Aorta (tissue), 5 donors: Measurements from ENCODE around the gene SLC16A9. TPM values are rescaled to one million over a fixed set of nuclear protein-coding genes. Genes with fewer than 3 reads are reported as not detected.

ENCODE experiments used
- ATAC-seq: fragments of 200-7000 bp; cut with Tn5 transposase; one replicate; pipeline ENCODE4 v1.9.1; 2022; ENCODE audit warnings: moderate library complexity; ENCODE audit not compliant: low FRiP score
- DNase-seq, 2 donors: peaks; one replicate each; pipeline ENCODE4 v3.0.0-alpha.2; 2020
- H3K27ac ChIP-seq, 2 donors: one replicate each; pipeline ENCODE4 v1.5.1; 2013; ENCODE audit warnings: low read length in 2 of 2, mild to moderate bottlenecking in 2 of 2, moderate library complexity in 2 of 2, control low read depth in 1 of 2, inconsistent platforms in 1 of 2, low read depth in 1 of 2
- H3K27me3 ChIP-seq, 2 donors: one replicate each; pipeline ENCODE4 v1.6.1; 2013; ENCODE audit warnings: control low read depth in 1 of 2, low read length in 1 of 2, mild to moderate bottlenecking in 1 of 2, moderate library complexity in 1 of 2; ENCODE audit not compliant: insufficient read depth in 2 of 2, control insufficient read depth in 1 of 2
- H3K36me3 ChIP-seq, 2 donors: one replicate each; pipeline ENCODE4 v1.6.1; 2013; ENCODE audit warnings: control low read depth in 1 of 2, low read length in 1 of 2, mild to moderate bottlenecking in 1 of 2; ENCODE audit not compliant: insufficient read depth in 2 of 2, control insufficient read depth in 1 of 2
- H3K4me1 ChIP-seq, 2 donors: one replicate each; pipeline ENCODE4 v1.6.1; 2013; ENCODE audit warnings: low read length in 2 of 2, control low read depth in 1 of 2, mild to moderate bottlenecking in 1 of 2, moderate library complexity in 1 of 2; ENCODE audit not compliant: insufficient read depth in 2 of 2, control insufficient read depth in 1 of 2
- H3K4me3 ChIP-seq, 2 donors: one replicate each; pipeline ENCODE4 v1.5.1; 2013; ENCODE audit warnings: low read length in 2 of 2, control low read depth in 1 of 2, mild to moderate bottlenecking in 1 of 2
- H3K9me3 ChIP-seq: one replicate; pipeline ENCODE4 v1.6.1; 2013; ENCODE audit warnings: mild to moderate bottlenecking, low read length; ENCODE audit not compliant: control insufficient read depth
- WGBS, 2 donors: extraction: QIAGEN DNeasy Blood & Tissue Kit; methylation state at CpG; one replicate each; pipeline ENCODE4 v1.1.7; 2013; 5-methylcytosine and 5-hydroxymethylcytosine counted together
- intact Hi-C, 2 donors: fragments of 100-400 bp; cut with DNase I; formaldehyde crosslinking; loops; one replicate each; pipeline versions ENCODE4 v1.14.2 to v1.15.0; 2022
- polyA plus RNA-seq, 2 donors: library from polyadenylated mRNA; stranded (reverse); fragments of 200-250 nt; gene quantifications; one replicate each; pipeline ENCODE4 v1.2.3, GENCODE V29; 2013
- total RNA-seq, 2 donors: library from RNA; stranded (reverse); fragmentation: NEBNext Ultra II Directional; extraction: Animal tissue kit (Norgen Biotek cat#: 25700); gene quantifications; one replicate each; pipeline ENCODE4 v1.2.1, GENCODE V29; 2021
- donor health status: healthy with polysubstance abuse.
- donor health status: Bipolar disorder and iron deficiency.
- donor health status: DM: no; HTN: no; CAD: no.
- donor health status: DM: no; HTN: no; CAD: no.
- donor health status: DM: yes; HTN: yes; CAD: no.

Gene SLC16A9
- total and polyA plus RNA-seq, 4 donors = 0.25 to 3.5 (median 2.3) TPM

DNA sequence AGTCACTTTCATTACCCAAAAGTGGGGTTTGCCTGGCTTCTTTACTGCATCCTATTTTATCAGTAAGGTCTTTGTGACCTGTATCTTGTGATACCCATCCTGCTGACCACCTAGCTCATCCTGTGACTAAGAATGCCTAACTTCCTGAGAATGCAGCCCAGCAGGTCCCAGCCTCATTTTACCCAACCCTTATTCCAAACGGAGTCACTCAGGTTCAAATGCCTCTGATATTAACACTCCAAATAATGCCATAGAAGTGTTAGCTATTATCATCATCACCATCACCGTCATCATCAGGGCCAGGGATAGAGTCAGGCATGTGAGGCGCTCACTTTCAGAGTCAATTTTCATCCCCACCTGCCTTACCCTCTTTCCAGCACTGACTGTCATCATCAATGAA is 85.5 kb downstream of the SLC16A9 start:
- intact Hi-C loops = loop anchor here (2.0 to 10.0 kb wide), 7 partner anchors 181 to 849 kb away; partner anchors contain the start of gene CCDC6 (in 1 of the 2)
- ATAC-seq (no peak), DNase-seq (no peak)
- 95 to 96% methylated on average over 3 of the region's 3 CpGs for WGBS, 2 donors
- Histone ChIP-seq H3K4me3 (no peak overlapping the region), H3K27me3 (no peaks in the 10 kb centered on the region), H3K27ac (no peak overlapping the region), H3K9me3 (no peaks in the 10 kb centered on the region), H3K36me3 (no peaks in the 10 kb centered on the region), H3K4me1 (peaks cover 0 to 2% of the 10 kb centered on the region in 2 donors)

DNA sequence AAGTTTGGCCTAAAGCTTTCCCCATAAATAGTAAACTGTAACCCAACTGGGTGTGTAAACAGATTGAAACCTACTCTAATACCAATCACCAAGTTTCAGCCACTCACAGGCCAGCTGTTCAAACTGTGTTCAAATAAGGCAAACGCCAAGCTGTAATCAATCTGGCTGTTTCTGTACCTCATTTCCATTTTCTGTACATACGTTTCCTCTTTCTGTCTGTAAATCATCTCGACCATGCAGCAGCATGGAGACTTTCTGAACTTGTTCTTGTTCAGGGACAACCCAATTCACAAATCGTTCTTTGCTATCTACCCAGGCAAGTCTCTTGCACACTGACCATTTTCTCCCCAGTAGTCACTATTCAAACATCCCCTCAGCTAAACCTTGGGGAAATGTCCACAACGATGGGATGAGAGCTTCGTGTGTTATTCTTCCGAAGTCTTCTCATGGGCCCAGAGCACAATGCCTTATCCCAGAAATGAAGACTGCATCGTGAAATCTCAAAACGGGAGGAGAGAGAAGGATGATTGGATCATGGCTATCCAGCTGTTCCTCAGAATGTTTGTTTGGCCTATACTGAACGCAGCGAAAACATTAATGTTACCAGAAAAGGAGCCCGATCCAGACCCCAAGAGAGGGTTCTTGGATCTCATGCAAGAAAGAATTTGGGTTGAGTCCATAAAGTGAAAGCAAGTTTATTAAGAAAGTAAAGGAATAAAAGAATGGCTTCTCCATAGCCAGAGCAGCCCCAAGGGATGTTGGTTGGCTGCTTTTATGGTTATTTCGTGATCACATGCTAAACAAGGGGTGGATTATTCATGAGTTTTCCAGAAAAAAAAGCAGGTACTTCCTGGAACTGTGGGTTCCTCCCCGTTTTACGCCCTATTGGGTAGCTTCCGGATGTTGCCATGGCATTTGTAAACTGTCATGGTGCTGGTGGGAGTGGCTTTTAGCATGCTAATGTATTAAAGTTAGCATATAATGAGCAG is 86.2 kb downstream of the SLC16A9 start:
- 40 to 42% methylated on average over 16 of the region's 16 CpGs for WGBS, 2 donors
- ATAC-seq = no peak
- Histone ChIP-seq H3K36me3 (no peaks in the 10 kb centered on the region), H3K4me1 (peaks cover 0 to 3% of the 10 kb centered on the region in 2 donors), H3K9me3 (no peaks in the 10 kb centered on the region), H3K27me3 (no peaks in the 10 kb centered on the region), H3K4me3 (no peak overlapping the region), H3K27ac (peak overlapping the region in 1 of 2 donors; percentile 26)
- no peak for DNase-seq
- intact Hi-C loops = loop anchor here (2.0 to 10.0 kb wide), 8 partner anchors 181 to 849 kb away; partner anchors contain the start of gene CCDC6 (in 1 of the 2)

DNA sequence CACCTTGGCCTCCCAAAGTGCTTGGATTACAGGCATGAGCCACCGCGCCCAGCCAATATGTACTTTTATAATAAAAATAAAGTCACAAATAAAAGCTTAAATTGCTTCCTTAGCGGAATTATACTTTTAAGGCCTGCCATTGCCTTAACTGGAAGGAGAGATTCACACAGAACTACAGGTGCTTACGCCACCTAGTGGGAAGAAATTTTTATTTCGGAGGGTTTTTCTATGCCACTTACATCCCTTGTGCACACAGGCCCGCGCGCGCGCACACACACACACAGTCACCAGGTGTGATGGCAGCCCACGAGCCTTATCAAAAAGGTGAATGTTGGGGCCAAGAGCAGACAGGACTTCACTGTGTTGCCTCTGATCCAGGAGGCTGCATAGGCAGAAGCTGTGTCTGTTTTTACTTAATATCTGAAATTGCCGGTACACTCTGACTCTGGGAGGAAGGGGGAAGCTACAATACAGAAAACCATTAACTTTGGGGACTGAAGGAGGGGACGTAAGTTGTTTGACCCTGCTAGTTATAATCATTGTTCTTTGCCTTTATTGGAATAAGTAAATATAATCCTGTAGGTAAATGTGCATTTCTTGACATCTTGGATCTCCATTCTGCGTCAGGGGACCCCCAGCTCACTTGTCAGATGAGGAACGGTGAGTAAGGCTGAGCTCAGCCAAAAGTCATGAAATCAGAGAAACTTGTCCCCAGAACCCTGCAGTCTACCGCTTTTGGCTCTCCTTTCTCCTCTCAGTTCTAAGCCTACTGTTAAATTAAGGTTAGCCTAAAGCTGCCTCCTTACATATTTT is 87.1 kb downstream of the SLC16A9 start:
- intact Hi-C loops = loop anchor here (2.0 to 10.0 kb wide), 7 partner anchors 182 to 848 kb away; partner anchors contain the start of gene CCDC6 (in 1 of the 2)
- H3K27me3 ChIP-seq = no peaks in the 10 kb centered on the region
- ATAC-seq (no peak), DNase-seq (no peak)
- no peaks in the 10 kb centered on the region for H3K36me3 ChIP-seq
- H3K4me3 ChIP-seq = no peak overlapping the region
- H3K27ac ChIP-seq = no peak overlapping the region
- no peaks in the 10 kb centered on the region for H3K9me3 ChIP-seq
- H3K4me1 ChIP-seq = peaks cover 0 to 3% of the 10 kb centered on the region in 2 donors
- 72 to 79% methylated on average over 16 of the region's 16 CpGs for WGBS, 2 donors

DNA sequence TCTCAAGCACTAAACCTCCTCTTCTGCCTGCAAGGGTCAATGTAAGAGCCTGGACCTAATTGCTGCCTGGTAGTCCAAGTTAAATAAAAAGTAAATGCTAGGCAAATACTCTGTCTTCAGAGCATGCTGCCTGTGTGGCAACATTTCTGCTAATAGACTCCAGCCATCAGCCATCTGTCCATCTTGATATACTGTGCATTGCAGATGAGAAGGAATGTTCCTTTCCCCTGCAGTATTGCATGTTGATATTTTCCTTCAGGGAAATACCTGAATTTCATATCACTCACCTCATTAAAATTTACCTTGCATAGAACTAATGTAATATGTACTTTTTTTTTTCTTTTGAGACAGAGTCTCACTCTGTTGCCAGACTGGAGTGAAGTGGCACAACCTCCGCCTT is 87.9 kb downstream of the SLC16A9 start:
- Histone ChIP-seq H3K36me3 (no peaks in the 10 kb centered on the region), H3K4me3 (no peak overlapping the region), H3K27ac (no peak overlapping the region), H3K27me3 (no peaks in the 10 kb centered on the region), H3K4me1 (peaks cover 0 to 3% of the 10 kb centered on the region in 2 donors), H3K9me3 (no peaks in the 10 kb centered on the region)
- intact Hi-C loops = loop anchor here (2.0 to 10.0 kb wide), 7 partner anchors 183 to 847 kb away; partner anchors contain the start of gene CCDC6 (in 1 of the 2)
- WGBS, 2 donors = 98 to 100% methylated on average over 1 of the region's 1 CpG
- no peak for DNase-seq
- ATAC-seq = no peak

DNA sequence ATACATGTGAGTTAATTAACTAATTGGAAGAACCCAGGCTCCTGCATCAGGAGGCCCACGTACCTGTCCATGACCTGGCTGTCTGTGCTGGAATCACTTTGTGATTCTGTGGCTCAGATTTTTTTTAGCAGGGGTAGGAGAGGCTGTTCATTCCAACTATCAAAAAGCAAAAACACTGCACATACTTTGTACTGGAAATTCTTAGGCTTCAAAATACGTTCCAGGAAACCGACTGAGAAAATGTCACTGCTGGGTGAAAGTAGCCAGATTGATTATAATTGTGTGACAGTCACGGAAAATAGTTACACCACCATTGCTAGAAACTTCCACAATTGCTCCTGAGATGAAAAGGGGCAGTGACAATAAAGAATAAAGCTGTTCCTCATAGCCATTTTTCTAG is 91.0 kb downstream of the SLC16A9 start:
- 2 to 6% methylated on average over 4 of the region's 4 CpGs for WGBS, 2 donors
- Histone ChIP-seq H3K36me3 (no peaks in the 10 kb centered on the region), H3K27me3 (no peaks in the 10 kb centered on the region), H3K27ac (no peak overlapping the region), H3K4me1 (peaks cover 0 to 1% of the 10 kb centered on the region in 2 donors), H3K4me3 (no peak overlapping the region), H3K9me3 (no peaks in the 10 kb centered on the region)
- ATAC-seq = no peak
- no peak for DNase-seq
- intact Hi-C loops = no loop called here

DNA sequence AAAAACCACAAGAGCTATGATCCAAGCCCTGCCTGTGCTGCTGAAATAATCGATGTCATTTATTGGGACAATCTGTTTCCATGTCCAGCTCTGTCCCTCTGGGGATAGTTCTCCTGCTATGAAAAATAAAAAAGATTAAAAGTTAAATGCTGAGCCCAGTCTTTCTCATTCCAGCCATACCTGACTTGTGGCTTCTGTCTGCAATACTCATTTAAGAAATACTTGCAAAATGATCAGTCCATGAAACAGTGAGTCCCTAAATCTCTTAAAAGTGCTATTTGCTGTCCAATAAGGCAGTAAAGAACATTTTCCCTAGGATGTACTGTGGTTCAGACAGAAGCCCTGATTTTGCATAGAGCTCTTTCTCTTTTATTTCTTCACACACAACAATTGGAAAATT is 91.7 kb downstream of the SLC16A9 start:
- no peaks in the 10 kb centered on the region for H3K9me3 ChIP-seq
- H3K4me3 ChIP-seq = no peak overlapping the region
- WGBS, 2 donors = 18 to 25% methylated on average over 1 of the region's 1 CpG
- ATAC-seq (no peak), DNase-seq (no peak)
- intact Hi-C loops = no loop called here
- no peak overlapping the region for H3K27ac ChIP-seq
- no peaks in the 10 kb centered on the region for H3K27me3 ChIP-seq
- H3K4me1 ChIP-seq = peaks cover 0 to 1% of the 10 kb centered on the region in 2 donors
- no peaks in the 10 kb centered on the region for H3K36me3 ChIP-seq

DNA sequence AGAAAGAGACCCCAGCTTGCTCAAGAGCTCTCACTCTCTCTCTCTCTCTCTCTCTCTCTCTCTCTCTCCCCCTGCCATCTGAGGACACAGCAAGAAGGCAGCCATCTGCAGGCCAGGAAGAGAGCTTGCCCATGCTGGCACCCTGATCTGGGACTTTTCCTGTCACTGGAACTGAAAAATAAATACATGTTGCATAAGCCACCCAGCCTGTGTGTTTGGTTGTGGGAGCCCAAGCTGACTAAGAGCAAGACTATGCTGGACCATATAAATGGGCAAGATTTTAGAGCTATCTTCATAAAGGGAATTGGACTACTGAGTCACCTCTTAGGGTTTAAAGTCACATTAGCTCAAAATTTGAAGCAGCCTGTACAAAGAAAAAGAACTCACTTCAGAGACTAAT is 98.6 kb downstream of the SLC16A9 start:
- no peaks in the 10 kb centered on the region for H3K4me1 ChIP-seq
- H3K27me3 ChIP-seq = no peaks in the 10 kb centered on the region
- no peak overlapping the region for H3K4me3 ChIP-seq
- no peak overlapping the region for H3K27ac ChIP-seq
- ATAC-seq = no peak
- DNase-seq = no peak
- intact Hi-C loops = no loop called here
- no peaks in the 10 kb centered on the region for H3K36me3 ChIP-seq
- no peaks in the 10 kb centered on the region for H3K9me3 ChIP-seq

DNA sequence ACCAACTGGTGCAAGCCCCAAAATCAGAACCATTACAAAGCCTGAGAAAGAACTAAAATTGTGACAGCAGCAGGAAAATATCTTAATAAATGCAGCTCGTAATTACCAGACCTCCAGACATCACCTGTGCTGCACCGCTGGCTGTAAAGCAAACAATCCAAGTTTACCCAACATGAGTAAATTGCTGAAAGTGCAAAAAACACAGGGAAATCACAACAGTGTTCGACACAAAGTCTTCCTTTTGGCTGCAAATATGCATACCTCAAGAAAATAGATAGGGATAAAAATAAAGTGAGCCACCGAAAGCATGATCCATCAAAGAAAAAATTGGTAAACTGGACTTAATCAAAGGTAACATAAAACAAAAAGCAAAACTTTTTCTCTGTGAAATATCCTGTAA is 101.7 kb downstream of the SLC16A9 start:
- intact Hi-C loops = no loop called here
- ATAC-seq (no peak), DNase-seq (no peak)
- H3K27ac ChIP-seq = no peak overlapping the region
- H3K4me3 ChIP-seq = no peak overlapping the region
- no peaks in the 10 kb centered on the region for H3K9me3 ChIP-seq
- H3K36me3 ChIP-seq = no peaks in the 10 kb centered on the region
- H3K4me1 ChIP-seq = no peaks in the 10 kb centered on the region
- H3K27me3 ChIP-seq = no peaks in the 10 kb centered on the region
- WGBS, 2 donors = 81 to 84% methylated on average over 4 of the region's 4 CpGs
